Stimulated activated naive CD8-positive, alpha-beta T cell treated with anti-CD3 and anti-CD28 coated beads, Interleukin-15, amount 100 ng/mL, for 72 hours (primary cell): ENCODE results near the gene ARSK.
A peak's percentile ranks its signal among the peaks of the same experiment; 100 is the strongest.

ENCODE experiments used
- ATAC-seq: fragments of 150-1000 bp; cut with Tn5 transposase; 2 replicates; pipeline ENCODE4 v1.10.0; 2021; ENCODE audit warnings: mild to moderate bottlenecking, moderate library complexity
- DNase-seq, 2 donors: peaks; one replicate each; pipeline ENCODE4 v3.0.0; 2021 to 2022
- H3K27ac Mint-ChIP-seq, 2 donors: one replicate each; pipeline ENCODE4 v1.8.0; 2022; ENCODE audit warnings: mild to moderate bottlenecking in 2 of 2, mixed read lengths in 2 of 2, moderate library complexity in 2 of 2
- H3K27me3 Mint-ChIP-seq: one replicate; pipeline ENCODE4 v1.8.0; 2022; ENCODE audit warnings: mixed read lengths
- H3K4me1 Mint-ChIP-seq: one replicate; pipeline ENCODE4 v1.8.0; 2022; ENCODE audit warnings: mild to moderate bottlenecking, mixed read lengths
- H3K4me3 Mint-ChIP-seq, 2 donors: one replicate each; pipeline ENCODE4 v1.8.0; 2022; ENCODE audit warnings: mild to moderate bottlenecking in 2 of 2, mixed read lengths in 2 of 2, moderate library complexity in 1 of 2
- H3K9me3 Mint-ChIP-seq, 2 donors: one replicate each; pipeline ENCODE4 v1.8.0; 2022; ENCODE audit warnings: mixed read lengths in 2 of 2

Gene ARSK

GRCh38 chr5:95543017-95543705 is 11.7 kb upstream of the ARSK start:
- no peak for DNase-seq
- Mint-ChIP-seq H3K9me3 (no peaks in the 10 kb centered on the region), H3K27ac (peak overlapping the region in 1 of 2 donors; percentile 49), H3K27me3 (no peaks in the 10 kb centered on the region), H3K4me3 (no peak overlapping the region), H3K4me1 (peaks cover 7% of the 10 kb centered on the region)
- ATAC-seq, result peak; percentile 59

DNA sequence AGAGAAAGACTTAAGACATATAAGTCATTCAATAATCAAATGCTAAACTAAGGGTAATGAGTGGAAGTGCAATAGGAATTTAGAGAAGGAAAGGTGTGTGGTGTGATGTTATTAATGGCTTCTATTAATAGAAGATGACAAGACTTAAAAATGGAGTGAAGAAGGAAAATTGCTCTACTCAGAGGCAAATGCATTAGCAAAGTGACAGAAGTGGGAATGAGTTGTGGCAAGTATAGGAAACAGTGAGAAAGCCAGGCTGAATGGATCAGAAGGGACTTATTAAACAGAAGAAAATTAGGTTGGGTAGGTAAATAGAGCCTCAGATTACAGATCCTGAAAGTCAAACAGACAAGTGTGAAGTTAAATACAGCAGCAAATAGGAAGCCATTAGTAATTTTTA is 5.9 kb upstream of the ARSK start:
- Mint-ChIP-seq H3K4me3 (no peak overlapping the region), H3K9me3 (no peaks in the 10 kb centered on the region), H3K27me3 (no peaks in the 10 kb centered on the region), H3K27ac (no peak overlapping the region), H3K4me1 (peaks cover 28% of the 10 kb centered on the region)
- no peak for ATAC-seq
- DNase-seq, result no peak

DNA sequence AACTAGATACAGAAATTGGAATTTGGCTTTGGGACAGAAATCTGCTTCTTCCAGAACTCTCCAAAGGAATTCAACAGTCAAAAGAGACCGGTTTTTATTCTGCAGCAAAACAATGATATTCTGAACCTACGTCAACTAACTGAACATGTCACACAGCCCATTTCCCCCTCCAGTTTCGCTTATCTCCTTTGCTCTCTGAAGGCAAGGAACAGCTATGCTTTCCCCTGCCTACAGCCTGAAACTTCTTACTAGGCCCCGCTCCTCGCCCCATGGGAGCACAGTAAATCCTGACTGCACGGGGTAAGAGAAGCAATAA is 612 bp upstream of the ARSK start:
- DNase-seq, result no peak
- peak; percentile 57 for ATAC-seq
- H3K27me3 Mint-ChIP-seq, result no peaks in the 10 kb centered on the region
- H3K27ac Mint-ChIP-seq, result peak overlapping the region; percentile 92 to 96
- peak overlapping the region; percentile 93 for H3K4me3 Mint-ChIP-seq
- no peaks in the 10 kb centered on the region for H3K9me3 Mint-ChIP-seq
- peaks cover 33% of the 10 kb centered on the region for H3K4me1 Mint-ChIP-seq

DNA sequence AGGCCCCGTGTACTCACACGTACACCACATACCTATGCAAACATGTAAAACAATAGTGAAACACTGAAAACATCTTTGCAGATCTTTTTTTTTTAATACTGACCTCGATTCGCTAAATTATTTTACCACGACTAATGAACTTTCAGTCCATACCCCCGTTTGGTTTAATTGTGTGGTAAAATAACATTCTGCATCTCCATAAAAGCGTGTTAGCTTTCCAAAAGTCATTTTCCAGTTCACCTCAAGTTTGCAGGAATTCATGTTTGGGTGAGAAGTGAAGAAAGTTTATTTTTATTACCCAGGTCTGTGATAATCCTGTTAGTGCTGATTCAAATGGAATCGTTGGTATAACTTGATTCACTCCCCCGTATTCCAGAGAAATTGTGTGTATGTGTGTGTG is 652 bp downstream of the ARSK start:
- DNase-seq, result no peak
- Mint-ChIP-seq H3K27ac (peak overlapping the region; percentile 92 to 96), H3K4me1 (peaks cover 33% of the 10 kb centered on the region), H3K27me3 (no peaks in the 10 kb centered on the region), H3K9me3 (no peaks in the 10 kb centered on the region), H3K4me3 (peak overlapping the region; percentile 93)
- no peak for ATAC-seq

DNA sequence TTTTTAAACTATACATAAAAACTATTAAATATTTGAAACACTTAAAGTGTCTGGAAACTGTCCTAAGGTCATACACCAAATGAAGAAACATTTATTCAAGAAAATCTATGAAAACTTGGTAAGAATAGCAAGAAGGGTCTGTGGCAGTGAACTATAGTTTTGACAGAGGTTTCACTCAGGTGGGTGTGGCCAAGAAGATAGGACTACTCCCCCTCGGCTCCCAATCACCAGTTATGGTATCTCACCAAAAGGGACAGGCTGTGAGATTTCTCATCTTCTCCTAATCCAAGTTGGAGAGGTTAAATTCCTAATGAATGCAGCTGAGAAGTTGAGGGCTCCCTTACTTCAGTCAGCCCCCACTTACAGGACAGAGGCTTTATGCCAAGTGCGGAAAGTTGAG is 2.9 kb downstream of the ARSK start:
- no peak for ATAC-seq
- peaks cover 16% of the 10 kb centered on the region for H3K4me1 Mint-ChIP-seq
- no peak overlapping the region for H3K27ac Mint-ChIP-seq

DNA sequence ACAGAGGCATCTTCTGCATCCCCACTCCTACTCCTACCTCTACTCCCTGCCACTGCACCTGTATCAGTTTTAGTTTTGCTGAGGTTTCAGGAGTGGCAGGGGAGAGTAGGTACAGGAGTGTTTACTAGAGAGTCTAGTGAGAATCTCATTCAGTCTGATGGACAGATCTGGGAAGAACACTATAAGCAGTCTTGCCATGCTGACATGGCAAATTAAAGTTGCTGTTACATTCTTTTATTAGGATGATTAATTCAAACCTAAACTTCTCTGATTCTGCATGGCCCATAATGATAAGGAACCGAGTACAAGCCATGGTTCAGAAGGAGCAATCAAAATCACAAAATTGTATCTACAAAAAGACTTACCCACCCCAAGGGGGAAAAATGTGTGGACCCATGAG is 7.4 kb downstream of the ARSK start:
- ATAC-seq (no peak), DNase-seq (no peak)
- Mint-ChIP-seq H3K4me1 (peaks cover 5% of the 10 kb centered on the region), H3K27me3 (no peaks in the 10 kb centered on the region), H3K4me3 (no peak overlapping the region), H3K27ac (no peak overlapping the region), H3K9me3 (no peaks in the 10 kb centered on the region)

More for the DNA sequence above, 2.9 kb downstream of the ARSK start:
- Mint-ChIP-seq H3K4me3 (no peak overlapping the region), H3K27me3 (no peaks in the 10 kb centered on the region), H3K9me3 (no peaks in the 10 kb centered on the region)
- DNase-seq, result no peak

DNA sequence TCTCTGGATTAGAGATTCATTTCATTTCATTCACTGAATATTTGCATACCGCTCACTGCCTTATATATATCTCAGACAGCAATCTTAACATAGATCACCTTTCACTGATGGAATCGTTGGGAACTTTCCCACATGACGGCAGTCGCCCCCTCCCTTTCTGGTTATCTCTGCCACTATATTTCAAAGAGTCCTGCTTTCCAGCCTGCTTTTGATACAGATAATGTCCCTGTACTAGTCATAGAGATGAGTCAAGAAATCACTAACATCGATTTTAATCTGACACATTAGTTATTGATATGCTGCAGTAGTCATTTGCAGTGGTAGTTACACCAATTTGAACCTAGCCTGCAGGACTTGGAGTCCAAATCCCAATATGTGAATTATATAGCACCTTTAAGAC is 8.5 kb downstream of the ARSK start:
- H3K27ac Mint-ChIP-seq, result no peak overlapping the region
- H3K4me1 Mint-ChIP-seq, result peaks cover 5% of the 10 kb centered on the region
- ATAC-seq (no peak), DNase-seq (no peak)
- no peak overlapping the region for H3K4me3 Mint-ChIP-seq
- H3K9me3 Mint-ChIP-seq, result no peaks in the 10 kb centered on the region
- H3K27me3 Mint-ChIP-seq, result no peaks in the 10 kb centered on the region

DNA sequence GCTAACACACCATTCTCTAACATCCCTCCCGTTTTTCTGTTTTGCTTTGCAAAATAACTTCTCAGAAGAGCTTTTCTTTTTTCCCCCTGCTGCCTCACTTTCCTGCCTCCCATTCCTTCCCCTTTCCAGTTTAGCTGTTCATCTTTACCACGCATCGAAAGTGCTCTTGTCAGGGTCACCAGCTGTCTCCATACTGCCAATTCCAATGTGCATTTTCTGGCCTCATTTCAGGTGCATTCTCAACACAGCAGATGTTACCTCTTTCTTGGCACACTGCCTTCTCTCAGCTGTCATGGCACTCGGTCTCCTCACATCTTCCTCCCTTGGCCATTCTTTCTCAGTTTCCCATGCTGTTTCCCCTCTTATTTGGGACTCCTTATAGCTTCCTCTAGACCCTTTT is 9.5 kb downstream of the ARSK start:
- ATAC-seq (no peak), DNase-seq (no peak)
- H3K4me1 Mint-ChIP-seq, result peaks cover 5% of the 10 kb centered on the region
- no peaks in the 10 kb centered on the region for H3K9me3 Mint-ChIP-seq
- peak overlapping the region in 1 of 2 donors; percentile 34 for H3K27ac Mint-ChIP-seq
- H3K4me3 Mint-ChIP-seq, result no peak overlapping the region
- H3K27me3 Mint-ChIP-seq, result no peaks in the 10 kb centered on the region

DNA sequence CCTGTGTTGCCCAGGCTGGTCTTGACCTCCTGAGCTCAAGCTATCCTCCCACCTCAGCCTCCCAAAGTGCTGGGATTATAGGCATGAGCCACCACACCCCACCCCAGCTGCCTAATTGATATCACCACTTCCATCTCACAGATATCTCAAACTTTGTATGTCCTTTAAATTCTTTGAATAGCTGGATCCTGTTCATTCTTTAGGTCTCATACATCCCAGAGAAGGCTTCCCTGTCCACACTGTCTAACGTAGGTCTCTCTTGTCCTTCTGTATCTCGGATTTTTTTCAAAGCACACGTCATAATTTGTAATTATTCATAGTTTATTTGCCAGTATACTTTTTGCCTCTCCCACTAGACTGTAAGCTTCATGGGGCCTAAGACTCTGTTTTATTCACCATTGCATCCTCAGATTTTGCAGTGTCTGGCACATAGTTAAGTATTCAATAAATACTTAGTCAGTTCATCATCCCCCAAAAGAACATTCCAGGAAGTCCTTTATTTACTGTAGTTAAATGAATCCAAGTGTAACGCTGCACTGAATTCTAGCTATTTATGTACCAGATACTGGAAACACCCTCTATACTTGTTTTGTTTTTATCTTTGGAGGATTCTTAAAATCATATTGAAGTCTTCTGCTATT is 10.5 kb downstream of the ARSK start:
- Mint-ChIP-seq H3K4me3 (no peak overlapping the region), H3K9me3 (no peaks in the 10 kb centered on the region), H3K27ac (no peak overlapping the region), H3K4me1 (peaks cover 5% of the 10 kb centered on the region), H3K27me3 (no peaks in the 10 kb centered on the region)
- DNase-seq (no peak), ATAC-seq (no peak)

GRCh38 chr5:95572016-95572415 is 17.1 kb downstream of the ARSK start:
- H3K27ac Mint-ChIP-seq, result no peak overlapping the region
- H3K4me1 Mint-ChIP-seq, result no peaks in the 10 kb centered on the region
- no peak overlapping the region for H3K4me3 Mint-ChIP-seq
- DNase-seq (no peak), ATAC-seq (no peak)
- no peaks in the 10 kb centered on the region for H3K9me3 Mint-ChIP-seq
- H3K27me3 Mint-ChIP-seq, result no peaks in the 10 kb centered on the region

DNA sequence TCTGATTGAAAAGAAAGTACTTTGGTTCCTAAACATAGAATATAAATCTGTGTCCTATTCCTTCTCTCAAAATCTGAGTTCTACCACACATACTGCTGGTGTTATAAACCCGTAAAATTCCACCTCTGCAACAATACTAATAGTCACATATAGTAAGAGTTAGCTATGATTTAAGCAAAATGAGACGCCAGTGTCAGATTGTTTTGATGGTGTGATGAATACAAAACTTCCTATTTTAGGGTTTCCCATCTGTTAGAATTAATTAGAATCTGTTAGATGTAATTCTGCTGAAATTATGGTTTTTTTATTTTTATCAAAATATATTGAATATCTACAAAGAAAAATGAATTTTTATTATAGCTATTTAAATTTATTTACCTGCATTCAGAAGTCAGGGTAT is 26.7 kb downstream of the ARSK start:
- ATAC-seq (no peak), DNase-seq (no peak)
- H3K4me3 Mint-ChIP-seq, result no peak overlapping the region
- no peak overlapping the region for H3K27ac Mint-ChIP-seq
- H3K4me1 Mint-ChIP-seq, result no peaks in the 10 kb centered on the region
- H3K9me3 Mint-ChIP-seq, result peaks cover 5 to 7% of the 10 kb centered on the region in 2 donors
- H3K27me3 Mint-ChIP-seq, result no peaks in the 10 kb centered on the region

DNA sequence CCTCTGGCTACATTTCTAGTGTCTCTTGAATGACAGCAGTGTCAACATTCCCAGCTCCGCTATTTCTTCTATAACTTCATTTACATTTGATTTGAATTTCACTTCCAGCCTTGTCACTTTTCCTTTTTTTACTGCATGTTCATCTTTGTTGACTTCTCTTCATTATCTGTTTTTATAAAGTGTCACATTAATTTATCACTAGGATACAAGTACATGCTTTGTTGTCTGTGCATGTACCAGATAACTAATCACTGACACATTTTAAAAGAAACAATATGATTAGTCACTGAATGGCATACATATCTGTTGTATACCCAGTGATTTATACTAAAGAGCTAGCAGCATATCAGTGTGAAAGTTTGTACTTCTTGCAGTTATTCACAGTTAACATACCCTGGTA is 29.1 kb downstream of the ARSK start:
- Mint-ChIP-seq H3K9me3 (peaks cover 4 to 5% of the 10 kb centered on the region in 2 donors), H3K4me1 (no peaks in the 10 kb centered on the region), H3K4me3 (no peak overlapping the region), H3K27me3 (no peaks in the 10 kb centered on the region), H3K27ac (no peak overlapping the region)
- no peak for DNase-seq
- no peak for ATAC-seq

GRCh38 chr5:95590880-95591279 is 36.0 kb downstream of the ARSK start:
- no peaks in the 10 kb centered on the region for H3K9me3 Mint-ChIP-seq
- DNase-seq (no peak), ATAC-seq (peak; percentile 30)
- no peaks in the 10 kb centered on the region for H3K27me3 Mint-ChIP-seq
- peaks cover 18% of the 10 kb centered on the region for H3K4me1 Mint-ChIP-seq
- peak overlapping the region in 1 of 2 donors; percentile 78 for H3K27ac Mint-ChIP-seq
- peak overlapping the region; percentile 2 to 30 for H3K4me3 Mint-ChIP-seq

GRCh38 chr5:95591490-95591901 is 36.6 kb downstream of the ARSK start:
- DNase-seq (peak in 1 of 2 donors; percentile 7), ATAC-seq (peak; percentile 99)
- Mint-ChIP-seq H3K4me1 (peaks cover 18% of the 10 kb centered on the region), H3K27ac (no peak overlapping the region), H3K9me3 (no peaks in the 10 kb centered on the region), H3K4me3 (no peak overlapping the region), H3K27me3 (no peaks in the 10 kb centered on the region)

GRCh38 chr5:95595289-95595931 is 40.5 kb downstream of the ARSK start:
- Mint-ChIP-seq H3K4me3 (no peak overlapping the region), H3K9me3 (no peaks in the 10 kb centered on the region), H3K4me1 (peaks cover 16% of the 10 kb centered on the region), H3K27ac (no peak overlapping the region), H3K27me3 (no peaks in the 10 kb centered on the region)
- no peak for DNase-seq
- no peak for ATAC-seq

DNA sequence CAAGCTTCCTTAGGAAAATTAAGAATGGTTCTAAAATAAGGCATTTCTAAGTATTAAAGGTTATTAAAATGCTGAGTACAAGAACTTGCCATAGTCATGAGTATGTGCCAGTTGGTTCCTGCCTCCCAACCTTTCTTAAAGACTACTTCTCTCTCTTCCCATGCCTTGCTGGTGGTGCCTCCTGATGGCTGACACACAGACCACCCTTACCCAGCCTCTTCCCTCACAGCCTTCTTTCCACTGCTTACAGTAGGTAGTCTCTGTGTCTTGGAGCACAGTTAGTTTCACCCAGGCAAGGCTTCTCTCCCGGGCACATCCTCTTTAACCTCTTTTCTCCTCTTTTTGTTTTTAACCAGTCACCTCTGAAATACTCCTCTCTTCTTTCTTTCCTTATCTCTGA is 44.4 kb downstream of the ARSK start:
- no peak for DNase-seq
- Mint-ChIP-seq H3K27me3 (no peaks in the 10 kb centered on the region), H3K4me1 (no peaks in the 10 kb centered on the region), H3K27ac (peak overlapping the region; percentile 8 to 50), H3K9me3 (no peaks in the 10 kb centered on the region), H3K4me3 (no peak overlapping the region)
- no peak for ATAC-seq
